Body of pancreas (tissue), 4 donors: ENCODE results near the gene TFAM.

Experiments used
- POLR2A ChIP-seq, 3 donors: fragments of 450-650 bp; IDR thresholded peaks; one replicate each; pipeline ENCODE4 v1.6.1; 2016; ENCODE audit warnings: antibody characterized with exemption in 3 of 3, mild to moderate bottlenecking in 2 of 3
- TF ChIP-seq, protein P1 (sequence below), 7 experiments: fragments of 450-650 bp in 4 of 7; fragments of 200-600 bp in 3 of 7; sonication (generic) in 3 of 7; IDR thresholded peaks; one replicate each; pipeline ENCODE4 v1.5.1; 2016 to 2019; ENCODE audit warnings: antibody characterized with exemption in 7 of 7

DNA sequence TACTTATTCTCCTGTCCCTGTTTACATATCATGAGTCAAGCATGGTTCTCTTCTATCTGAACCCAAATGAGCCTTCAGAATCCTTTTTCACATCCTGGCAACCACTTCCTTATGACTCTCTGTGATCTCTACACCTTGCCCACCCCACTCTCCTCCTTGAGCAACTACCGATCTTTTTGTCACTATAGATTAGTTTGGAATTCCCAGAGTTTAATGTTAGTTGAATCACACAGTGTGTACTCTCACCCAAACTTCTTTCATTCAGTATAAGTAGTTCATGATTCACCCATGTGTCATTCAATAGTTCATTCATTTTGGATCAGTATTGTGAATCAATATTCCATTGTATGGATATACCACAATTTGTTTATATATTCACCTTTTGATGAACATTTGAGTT lies 55.3 kb downstream of the TFAM start:
- TF ChIP-seq, protein P1, sequence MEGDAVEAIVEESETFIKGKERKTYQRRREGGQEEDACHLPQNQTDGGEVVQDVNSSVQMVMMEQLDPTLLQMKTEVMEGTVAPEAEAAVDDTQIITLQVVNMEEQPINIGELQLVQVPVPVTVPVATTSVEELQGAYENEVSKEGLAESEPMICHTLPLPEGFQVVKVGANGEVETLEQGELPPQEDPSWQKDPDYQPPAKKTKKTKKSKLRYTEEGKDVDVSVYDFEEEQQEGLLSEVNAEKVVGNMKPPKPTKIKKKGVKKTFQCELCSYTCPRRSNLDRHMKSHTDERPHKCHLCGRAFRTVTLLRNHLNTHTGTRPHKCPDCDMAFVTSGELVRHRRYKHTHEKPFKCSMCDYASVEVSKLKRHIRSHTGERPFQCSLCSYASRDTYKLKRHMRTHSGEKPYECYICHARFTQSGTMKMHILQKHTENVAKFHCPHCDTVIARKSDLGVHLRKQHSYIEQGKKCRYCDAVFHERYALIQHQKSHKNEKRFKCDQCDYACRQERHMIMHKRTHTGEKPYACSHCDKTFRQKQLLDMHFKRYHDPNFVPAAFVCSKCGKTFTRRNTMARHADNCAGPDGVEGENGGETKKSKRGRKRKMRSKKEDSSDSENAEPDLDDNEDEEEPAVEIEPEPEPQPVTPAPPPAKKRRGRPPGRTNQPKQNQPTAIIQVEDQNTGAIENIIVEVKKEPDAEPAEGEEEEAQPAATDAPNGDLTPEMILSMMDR (IDR thresholded peaks at IDR 0.05), result no peak
- no peak for TF ChIP-seq POLR2A (IDR thresholded peaks at IDR 0.05)
